ENCODE measurements around the gene TENM3.

The TENM3 gene

DNA sequence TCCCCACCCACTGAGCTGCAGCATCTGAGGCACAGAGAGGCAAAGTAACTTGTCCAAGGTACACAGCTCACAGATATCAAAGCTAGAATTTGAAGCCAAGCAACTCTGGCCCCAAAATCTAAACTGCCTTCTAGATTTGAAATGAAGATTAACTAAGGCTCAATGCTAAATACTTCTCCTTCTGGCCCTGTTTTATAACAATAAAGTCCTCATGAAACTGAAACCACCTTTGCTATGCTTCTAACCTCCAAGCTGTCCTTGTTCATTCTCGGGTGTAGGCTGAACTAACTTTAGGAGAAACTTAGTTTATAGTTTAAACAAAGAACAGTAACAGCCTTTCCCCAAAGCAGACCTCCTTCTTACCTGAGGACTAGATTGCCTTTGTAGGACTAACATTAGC, 580.4 kb downstream of the TENM3 start:
- no peak overlapping the region for H3K4me3 ChIP-seq (ENCODE audit: low read depth, low read length, poor library complexity, severe bottlenecking)
- no peaks in the 10 kb centered on the region for H4K20me1 ChIP-seq (ENCODE audit: insufficient read depth, low read length)
- no peaks in the 10 kb centered on the region for H3K9me2 ChIP-seq (ENCODE audit: low read depth, low read length)
- H3K4me2 ChIP-seq (ENCODE audit: low read length): no peak overlapping the region
- H3K79me2 ChIP-seq (ENCODE audit: insufficient read depth, low read length): no peaks in the 10 kb centered on the region
- no peaks in the 10 kb centered on the region for H3K36me3 ChIP-seq (ENCODE audit: insufficient read depth, low read length)
- no peaks in the 10 kb centered on the region for H3K9me3 ChIP-seq (ENCODE audit: low read length)
- H3K4me1 ChIP-seq (ENCODE audit: insufficient read depth, low read length, severe bottlenecking): no peaks in the 10 kb centered on the region
- no peak overlapping the region for H3K27ac ChIP-seq (ENCODE audit: low read depth, low read length, poor library complexity, severe bottlenecking)
- H3K27me3 ChIP-seq (ENCODE audit: insufficient read depth, low read length): peaks cover 3% of the 10 kb centered on the region; the same call in 1 of the 2 replicates
- H2AFZ ChIP-seq (ENCODE audit: low read length): no peak overlapping the region
- TF ChIP-seq EZH2 (IDR thresholded peaks at IDR 0.05; ENCODE audit: borderline replicate concordance, low read length): no peak
- TF ChIP-seq, protein P1, sequence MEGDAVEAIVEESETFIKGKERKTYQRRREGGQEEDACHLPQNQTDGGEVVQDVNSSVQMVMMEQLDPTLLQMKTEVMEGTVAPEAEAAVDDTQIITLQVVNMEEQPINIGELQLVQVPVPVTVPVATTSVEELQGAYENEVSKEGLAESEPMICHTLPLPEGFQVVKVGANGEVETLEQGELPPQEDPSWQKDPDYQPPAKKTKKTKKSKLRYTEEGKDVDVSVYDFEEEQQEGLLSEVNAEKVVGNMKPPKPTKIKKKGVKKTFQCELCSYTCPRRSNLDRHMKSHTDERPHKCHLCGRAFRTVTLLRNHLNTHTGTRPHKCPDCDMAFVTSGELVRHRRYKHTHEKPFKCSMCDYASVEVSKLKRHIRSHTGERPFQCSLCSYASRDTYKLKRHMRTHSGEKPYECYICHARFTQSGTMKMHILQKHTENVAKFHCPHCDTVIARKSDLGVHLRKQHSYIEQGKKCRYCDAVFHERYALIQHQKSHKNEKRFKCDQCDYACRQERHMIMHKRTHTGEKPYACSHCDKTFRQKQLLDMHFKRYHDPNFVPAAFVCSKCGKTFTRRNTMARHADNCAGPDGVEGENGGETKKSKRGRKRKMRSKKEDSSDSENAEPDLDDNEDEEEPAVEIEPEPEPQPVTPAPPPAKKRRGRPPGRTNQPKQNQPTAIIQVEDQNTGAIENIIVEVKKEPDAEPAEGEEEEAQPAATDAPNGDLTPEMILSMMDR (IDR thresholded peaks at IDR 0.05; ENCODE audit: low read length): no peak
- no peak overlapping the region for H3K9ac ChIP-seq (ENCODE audit: low read length)
- no peaks in the 10 kb centered on the region for H3F3A ChIP-seq (ENCODE audit: insufficient read depth, low read length)

DNA sequence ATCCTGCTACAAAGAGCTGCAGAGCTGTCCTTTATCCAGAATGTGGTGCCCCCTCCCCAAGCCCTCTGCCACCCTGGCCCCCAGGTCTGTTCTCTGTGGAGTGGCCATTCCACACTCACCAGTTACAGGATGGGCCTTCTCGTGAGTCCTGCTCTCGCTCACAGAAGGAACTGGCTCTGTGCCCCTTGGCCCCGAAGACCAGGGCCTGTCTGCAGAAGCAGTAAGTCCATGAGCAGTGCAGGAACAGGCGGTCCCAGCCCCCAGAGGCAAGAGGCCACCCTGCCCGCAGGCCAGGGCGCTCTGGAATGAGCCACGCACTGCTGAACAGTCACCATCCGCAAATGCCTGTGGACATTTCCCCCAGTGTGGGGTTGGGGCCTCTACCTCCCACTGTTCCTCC, 581.8 kb downstream of the TENM3 start:
- no peak for TF ChIP-seq EZH2 (IDR thresholded peaks at IDR 0.05; ENCODE audit: borderline replicate concordance, low read length)
- TF ChIP-seq, protein P1 (IDR thresholded peaks at IDR 0.05; ENCODE audit: low read length): no peak
- Histone ChIP-seq H4K20me1 (ENCODE audit: insufficient read depth, low read length) (no peaks in the 10 kb centered on the region), H3K27ac (ENCODE audit: low read depth, low read length, poor library complexity, severe bottlenecking) (no peak overlapping the region), H3K4me3 (ENCODE audit: low read depth, low read length, poor library complexity, severe bottlenecking) (no peak overlapping the region), H2AFZ (ENCODE audit: low read length) (no peak overlapping the region), H3K4me1 (ENCODE audit: insufficient read depth, low read length, severe bottlenecking) (no peaks in the 10 kb centered on the region), H3F3A (ENCODE audit: insufficient read depth, low read length) (no peaks in the 10 kb centered on the region), H3K36me3 (ENCODE audit: insufficient read depth, low read length) (no peaks in the 10 kb centered on the region), H3K4me2 (ENCODE audit: low read length) (no peak overlapping the region), H3K9ac (ENCODE audit: low read length) (no peak overlapping the region), H3K9me3 (ENCODE audit: low read length) (no peaks in the 10 kb centered on the region), H3K9me2 (ENCODE audit: low read depth, low read length) (no peaks in the 10 kb centered on the region), H3K27me3 (ENCODE audit: insufficient read depth, low read length) (peaks cover 3% of the 10 kb centered on the region; the same call in 1 of the 2 replicates), H3K79me2 (ENCODE audit: insufficient read depth, low read length) (no peaks in the 10 kb centered on the region)

DNA sequence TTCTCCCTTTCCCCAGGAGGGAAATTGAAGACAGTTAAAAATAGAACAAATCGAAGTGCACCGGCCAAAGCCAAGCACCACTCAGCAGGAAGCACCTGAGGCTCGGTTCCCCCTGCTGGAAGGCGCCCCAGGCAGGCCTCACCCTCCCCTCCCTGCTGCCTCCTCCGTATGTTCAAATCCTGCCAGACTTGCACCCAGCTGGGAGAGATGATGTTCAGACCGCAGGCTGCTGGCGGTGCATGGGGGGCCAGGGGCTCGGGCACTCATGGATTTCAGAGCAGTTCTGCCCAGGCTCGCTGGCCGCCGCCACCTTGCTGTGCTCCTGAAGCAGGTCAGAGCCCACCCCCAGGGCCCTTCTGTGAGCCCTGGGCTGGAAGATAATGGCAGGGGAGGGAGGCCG, 582.6 kb downstream of the TENM3 start:
- no peaks in the 10 kb centered on the region for H3F3A ChIP-seq (ENCODE audit: insufficient read depth, low read length)
- H4K20me1 ChIP-seq (ENCODE audit: insufficient read depth, low read length): no peaks in the 10 kb centered on the region
- H3K9ac ChIP-seq (ENCODE audit: low read length): no peak overlapping the region
- TF ChIP-seq, protein P1 (IDR thresholded peaks at IDR 0.05; ENCODE audit: low read length): no peak
- no peak for TF ChIP-seq EZH2 (IDR thresholded peaks at IDR 0.05; ENCODE audit: borderline replicate concordance, low read length)
- H3K4me1 ChIP-seq (ENCODE audit: insufficient read depth, low read length, severe bottlenecking): no peaks in the 10 kb centered on the region
- no peaks in the 10 kb centered on the region for H3K9me2 ChIP-seq (ENCODE audit: low read depth, low read length)
- no peak overlapping the region for H3K4me3 ChIP-seq (ENCODE audit: low read depth, low read length, poor library complexity, severe bottlenecking)
- no peaks in the 10 kb centered on the region for H3K79me2 ChIP-seq (ENCODE audit: insufficient read depth, low read length)
- H3K4me2 ChIP-seq (ENCODE audit: low read length): no peak overlapping the region
- no peak overlapping the region for H3K27ac ChIP-seq (ENCODE audit: low read depth, low read length, poor library complexity, severe bottlenecking)
- H3K9me3 ChIP-seq (ENCODE audit: low read length): no peaks in the 10 kb centered on the region
- no peak overlapping the region for H2AFZ ChIP-seq (ENCODE audit: low read length)
- H3K36me3 ChIP-seq (ENCODE audit: insufficient read depth, low read length): no peaks in the 10 kb centered on the region
- H3K27me3 ChIP-seq (ENCODE audit: insufficient read depth, low read length): peaks cover 3% of the 10 kb centered on the region; the same call in 1 of the 2 replicates
